Heart left ventricle (tissue), 16 donors: ENCODE measurements around the gene CCDC106. TPM values are rescaled to one million over a fixed set of nuclear protein-coding genes. Genes with fewer than 3 reads are reported as not detected.

Experiments used
- ATAC-seq, 4 donors: fragments of 200-7000 bp; cut with Tn5 transposase; one replicate each; pipeline ENCODE4 v1.9.1; 2020 to 2022; ENCODE audit warnings: moderate library complexity in 4 of 4, mild to moderate bottlenecking in 3 of 4, moderate number of reproducible peaks in 1 of 4
- DNase-seq, 5 donors: peaks; one replicate each; pipeline ENCODE4 v3.0.0-alpha.2; 2020
- H3K27ac ChIP-seq, 12 donors: fragments of 200-600 bp; sonication (generic) in 4 of 12; one replicate each; pipeline versions ENCODE4 v1.5.0 to v1.8.0; 2016 to 2022; ENCODE audit warnings: mild to moderate bottlenecking in 2 of 12
- H3K27me3 ChIP-seq, 9 donors: fragments of 200-600 bp; sonication (generic) in 2 of 9; one replicate each; pipeline versions ENCODE4 v1.5.1 to v1.8.0; 2016 to 2022; ENCODE audit warnings: mild to moderate bottlenecking in 3 of 9
- H3K36me3 ChIP-seq, 9 donors: fragments of 200-600 bp; sonication (generic) in 2 of 9; one replicate each; pipeline versions ENCODE4 v1.5.0 to v1.8.0; 2018 to 2022; ENCODE audit warnings: mild to moderate bottlenecking in 2 of 9
- H3K4me1 ChIP-seq, 12 donors: fragments of 200-600 bp; sonication (generic) in 4 of 12; one replicate each; pipeline versions ENCODE4 v1.5.0 to v1.8.0; 2016 to 2022; ENCODE audit warnings: mild to moderate bottlenecking in 3 of 12
- H3K4me3 ChIP-seq, 12 donors: fragments of 200-600 bp; sonication (generic) in 4 of 12; one replicate each; pipeline versions ENCODE4 v1.5.0 to v1.8.0; 2017 to 2022; ENCODE audit warnings: mild to moderate bottlenecking in 9 of 12, moderate library complexity in 4 of 12
- H3K9me3 ChIP-seq, 12 donors: fragments of 200-600 bp; sonication (generic) in 4 of 12; one replicate each; pipeline versions ENCODE4 v1.5.0 to v1.8.0; 2016 to 2022; ENCODE audit warnings: mild to moderate bottlenecking in 1 of 12
- CTCF ChIP-seq, 12 donors: fragments of 200-600 bp; sonication (generic) in 4 of 12; IDR thresholded peaks; one replicate each; pipeline versions ENCODE4 v1.5.0 to v1.8.0; 2018 to 2022; ENCODE audit warnings: antibody characterized with exemption in 12 of 12, mild to moderate bottlenecking in 5 of 12
- POLR2A ChIP-seq, 2 donors: fragments of 450-650 bp; IDR thresholded peaks; one replicate each; pipeline ENCODE4 v1.6.1; 2017; ENCODE audit warnings: antibody characterized with exemption in 2 of 2, mild to moderate bottlenecking in 2 of 2, moderate library complexity in 2 of 2
- WGBS, 4 donors: extraction: QIAGEN DNeasy Blood & Tissue Kit in 2 of 4; methylation state at CpG; one replicate each; pipeline versions ENCODE4 v1.1.5 to v1.1.7; 2013 to 2018; 5-methylcytosine and 5-hydroxymethylcytosine counted together
- intact Hi-C, 10 donors: fragments of 100-400 bp; cut with DNase I; formaldehyde crosslinking; loops; one replicate each; pipeline versions ENCODE4 v1.11.1 to v1.14.2; 2022
- polyA plus RNA-seq, 2 donors: library from polyadenylated mRNA; stranded (reverse); fragments of 200-250 nt; gene quantifications; one replicate each; pipeline ENCODE4 v1.2.3, GENCODE V29; 2013
- total RNA-seq, 9 donors: library from RNA; depleted of rRNA in 2 of 9; stranded (reverse); fragments of >200 nt in 2 of 9; fragmentation: NEBNext Ultra II Directional in 3 of 9; extraction: Animal tissue kit (Norgen Biotek cat#: 25700) in 3 of 9; gene quantifications; one replicate each; pipeline versions ENCODE4 v1.1.0 to v1.2.4, GENCODE V29; 2016 to 2023
- donor health status: ischemic (EF 13 %, LVEDD 7.1; RV severe dilation, severe dysfunction).
- donor health status: healthy with polysubstance abuse.
- donor health status: DM: no; HTN: yes; CAD: no.
- donor health status: DM: no; HTN: no; CAD: no.
- donor health status: ischemic (EF 25% LVEDD 6.9; RV normal size, moderate dysfunction).
- donor health status: ischemic (EF 25% LVEDD 5.7; RV mildly dilated, moderate dysfunction).
- donor health status: healthy.
- donor health status: DM: yes; HTN: yes; CAD: no.
- donor health status: ischemic (EF 35%, LVEDD 5.7; RV mildly dilated, moderate dysfunction).
- donor health status: nonischemic (EF 11% LVEDD 7.7; RV severe dilation, severe dysfunction).
- donor health status: DM: yes; HTN: yes; CAD: no.
- donor health status: PGD.
- donor health status: ischemic (EF 29% LVEDD 5.4; RV normal size, mild dysfunction).
- donor health status: nonischemic (EF 23%, LVEDD 6.1; RV moderate dilation, normal function).

The CCDC106 gene
- total and polyA plus RNA-seq, 11 donors, result 11.7 to 27.7 (median 16.5) TPM

- TF ChIP-seq CTCF (IDR thresholded peaks at IDR 0.05), result no peak
- TF ChIP-seq POLR2A (IDR thresholded peaks at IDR 0.05), result peak in 1 of 2 donors; percentile 42
Observed at GRCh38 chr19:55624109-55625003, 23.7 kb upstream of the CCDC106 start, which contains the start of gene ZNF784. Gene ZNF784 (minus strand): TSS chr19:55624566. CDS start chr19:55624561, 5 bp downstream.

GRCh38 chr19:55625004-55625326 is 23.0 kb upstream of the CCDC106 start:
- H3K4me3 ChIP-seq, result peak overlapping the region in 9 of 12 donors; percentile 55 to 73 (median 64)
- no peak for TF ChIP-seq POLR2A (IDR thresholded peaks at IDR 0.05)
- no peak for ATAC-seq

More at GRCh38 chr19:55624109-55625003, 23.7 kb upstream of the CCDC106 start, which contains the start of gene ZNF784:
- peak; percentile 87 to 97 (median 92) for ATAC-seq
- Histone ChIP-seq H3K27me3 (no peaks in the 10 kb centered on the region), H3K27ac (peak within 1 kb of the TSS; percentile 78 to 96 (median 92)), H3K4me3 (peak within 1 kb of the TSS; percentile 7 to 73 (median 63)), H3K4me1 (peaks cover 0 to 45% (median 11%) of the 10 kb centered on the region in 12 donors), H3K36me3 (peaks cover 0 to 20% (median 5%) of the 10 kb centered on the region in 9 donors), H3K9me3 (no peaks in the 10 kb centered on the region)
- peak; percentile 92 to 98 (median 94) for DNase-seq
- 0 to 1% (median 0%) methylated on average over 39 to 56 of the region's 56 CpGs for WGBS, 4 donors
- intact Hi-C loops, result loop anchor here in 3 of 10 donors (5.0 kb wide), 3 partner anchors 107 to 162 kb away; partner anchors contain the start of genes C19orf85 (in 1 of the 3) and ISOC2 (in 1 of the 3)

GRCh38 chr19:55626350-55626749 is 21.7 kb upstream of the CCDC106 start:
- no peak for ATAC-seq
- no peak for TF ChIP-seq POLR2A (IDR thresholded peaks at IDR 0.05)
- no peak for TF ChIP-seq CTCF (IDR thresholded peaks at IDR 0.05)
- Histone ChIP-seq H3K9me3 (no peaks in the 10 kb centered on the region), H3K36me3 (peaks cover 0 to 12% (median 5%) of the 10 kb centered on the region in 9 donors), H3K27me3 (no peaks in the 10 kb centered on the region), H3K27ac (no peak overlapping the region), H3K4me1 (peaks cover 0 to 30% (median 11%) of the 10 kb centered on the region in 12 donors), H3K4me3 (no peak overlapping the region)
- intact Hi-C loops, result loop anchor here in 2 of 10 donors (5.0 kb wide), 2 partner anchors 114 to 164 kb away; partner anchors contain the start of genes C19orf85 (in 1 of the 2) and ISOC2 (in 1 of the 2)
- WGBS, 4 donors, result 87 to 91% (median 90%) methylated on average over 11 of the region's 11 CpGs
- DNase-seq, result peak in 1 of 5 donors; percentile 10

More at GRCh38 chr19:55625004-55625326, 23.0 kb upstream of the CCDC106 start:
- Histone ChIP-seq H3K9me3 (no peaks in the 10 kb centered on the region), H3K27ac (peak overlapping the region in 8 of 12 donors; percentile 78 to 96 (median 93)), H3K27me3 (no peaks in the 10 kb centered on the region), H3K4me1 (peaks cover 0 to 42% (median 11%) of the 10 kb centered on the region in 12 donors), H3K36me3 (peaks cover 0 to 20% (median 5%) of the 10 kb centered on the region in 9 donors)
- intact Hi-C loops, result loop anchor here in 2 of 10 donors (5.0 kb wide), 2 partner anchors 113 to 163 kb away; partner anchors contain the start of genes C19orf85 (in 1 of the 2) and ISOC2 (in 1 of the 2)
- 44 to 55% (median 47%) methylated on average over 11 of the region's 11 CpGs for WGBS, 4 donors
- no peak for DNase-seq

- Histone ChIP-seq H3K27me3 (no peaks in the 10 kb centered on the region), H3K4me3 (no peak overlapping the region), H3K4me1 (peaks cover 6 to 40% (median 22%) of the 10 kb centered on the region in 12 donors), H3K9me3 (no peaks in the 10 kb centered on the region), H3K36me3 (no peaks in the 10 kb centered on the region), H3K27ac (peak overlapping the region in 1 of 12 donors; percentile 67)
- no peak for TF ChIP-seq POLR2A (IDR thresholded peaks at IDR 0.05)
- TF ChIP-seq CTCF (IDR thresholded peaks at IDR 0.05), result peak; percentile 78 to 97 (median 86)
- 20 to 30% (median 28%) methylated on average over 3 of the region's 3 CpGs for WGBS, 4 donors
- peak; percentile 42 to 86 (median 83) for DNase-seq
- intact Hi-C loops, result loop anchor here in 9 of 10 donors (1.0 to 10.0 kb wide), 14 partner anchors 28 to 248 kb away; partner anchors contain the start of genes C19orf85 (in 1 of the 9), FIZ1 (in 1 of the 9), ISOC2 (in 1 of the 9) and RPL28 (in 1 of the 9)
- ATAC-seq, result peak; percentile 16 to 62 (median 58)
Observed at GRCh38 chr19:55632463-55632834, 15.6 kb upstream of the CCDC106 start.
